Neural cell (in vitro differentiated cells): ENCODE results near the gene NRDC. TPM values are rescaled to one million over a fixed set of nuclear protein-coding genes. Genes with fewer than 3 reads are reported as not detected.

Source experiments
- H2AFZ ChIP-seq: fragments of 200-600, 300-800 bp; sonication (generic), shearing (Covaris generic); 2 replicates; pipeline ENCODE4 v1.6.0; 2014; ENCODE audit warnings: low read depth, mild to moderate bottlenecking, antibody characterized with exemption, low read length, moderate library complexity
- H3F3A ChIP-seq: fragments of 200-600 bp; shearing (Covaris generic); 2 replicates; pipeline ENCODE4 v1.6.1; 2016; ENCODE audit warnings: mild to moderate bottlenecking, moderate library complexity, mixed read lengths, antibody characterized with exemption, low read length; ENCODE audit not compliant: insufficient read depth, poor library complexity, severe bottlenecking
- H3K27ac ChIP-seq: fragments of 200-600, 300-800 bp; sonication (generic), shearing (Covaris generic); 2 replicates; pipeline ENCODE4 v1.5.1; 2014; ENCODE audit warnings: mild to moderate bottlenecking, low read length, moderate library complexity
- H3K27me3 ChIP-seq: fragments of 300-800, 200-600 bp; sonication (generic), shearing (Covaris generic); 2 replicates; pipeline ENCODE4 v1.6.0; 2014; ENCODE audit warnings: mild to moderate bottlenecking, low read depth, low read length, moderate library complexity; ENCODE audit not compliant: insufficient read depth
- H3K36me3 ChIP-seq: fragments of 300-800, 200-600 bp; sonication (generic), shearing (Covaris generic); 2 replicates; pipeline ENCODE4 v1.5.1; 2014; ENCODE audit warnings: mild to moderate bottlenecking, antibody characterized with exemption, low read length, moderate library complexity; ENCODE audit not compliant: insufficient read depth
- H3K4me2 ChIP-seq: fragments of 300-800, 200-600 bp; sonication (generic), shearing (Covaris generic); 2 replicates; pipeline ENCODE4 v1.6.0; 2014; ENCODE audit warnings: mild to moderate bottlenecking, low read length
- H3K4me3 ChIP-seq: fragments of 300-800, 200-600 bp; sonication (generic), shearing (Covaris generic); 2 replicates; pipeline ENCODE4 v1.5.1; 2014; ENCODE audit warnings: mild to moderate bottlenecking, low read length, moderate library complexity
- H3K79me2 ChIP-seq: fragments of 200-600 bp; shearing (Covaris generic); replicated peaks from 2 replicates; pipeline ENCODE4 v1.6.0; 2014; ENCODE audit warnings: mild to moderate bottlenecking, low read length, moderate library complexity; ENCODE audit not compliant: insufficient read depth
- H3K9ac ChIP-seq: fragments of 300-800, 200-600 bp; sonication (generic), shearing (Covaris generic); 2 replicates; pipeline ENCODE4 v1.6.1; 2016; ENCODE audit warnings: mild to moderate bottlenecking, low read length, mixed read lengths
- H3K9me2 ChIP-seq: fragments of 200-600 bp; shearing (Covaris generic); 2 replicates; pipeline ENCODE4 v1.6.1; 2016; ENCODE audit warnings: mild to moderate bottlenecking, low read length, mixed read lengths; ENCODE audit not compliant: insufficient read depth
- H3K9me3 ChIP-seq: fragments of 200-600, 300-800 bp; sonication (generic), shearing (Covaris generic); 2 replicates; pipeline ENCODE4 v1.6.1; 2016; ENCODE audit warnings: mild to moderate bottlenecking, mixed run types, low read length, moderate library complexity, mixed read lengths
- H4K20me1 ChIP-seq: fragments of 200-600 bp; shearing (Covaris generic); 2 replicates; pipeline ENCODE4 v1.6.1; 2016; ENCODE audit warnings: mild to moderate bottlenecking, mixed run types; ENCODE audit not compliant: insufficient read depth
- CTCF ChIP-seq: fragments of 450-650 bp; IDR thresholded peaks from 2 replicates; pipeline ENCODE4 v1.5.1; 2014; ENCODE audit warnings: antibody characterized with exemption, mild to moderate bottlenecking, moderate library complexity; ENCODE audit not compliant: poor library complexity, severe bottlenecking
- EP300 ChIP-seq: fragments of 450-650 bp; conservative IDR thresholded peaks from 2 replicates; pipeline ENCODE4 v1.6.1; 2014; ENCODE audit warnings: antibody characterized with exemption, mild to moderate bottlenecking, moderate library complexity; ENCODE audit not compliant: poor library complexity, severe bottlenecking
- EZH2 ChIP-seq: fragments of 200-600, 300-800 bp; shearing (Covaris generic), sonication (generic); IDR thresholded peaks from 2 replicates; pipeline ENCODE4 v1.6.1; 2014; ENCODE audit warnings: antibody characterized with exemption, low read length, borderline replicate concordance, mild to moderate bottlenecking; ENCODE audit not compliant: insufficient read depth, poor library complexity, severe bottlenecking
- MXI1 ChIP-seq: fragments of 450-650 bp; conservative IDR thresholded peaks from 2 replicates; pipeline ENCODE4 v1.6.1; 2014; ENCODE audit warnings: antibody characterized with exemption, mild to moderate bottlenecking; ENCODE audit not compliant: poor library complexity, severe bottlenecking
- POLR2AphosphoS5 ChIP-seq: IDR thresholded peaks from 2 replicates; pipeline ENCODE4 v1.6.1; 2012
- RAD21 ChIP-seq: fragments of 450-650 bp; conservative IDR thresholded peaks from 2 replicates; pipeline ENCODE4 v1.6.1; 2014; ENCODE audit warnings: antibody characterized with exemption, mild to moderate bottlenecking, moderate library complexity
- SMC3 ChIP-seq: fragments of 450-650 bp; conservative IDR thresholded peaks from 2 replicates; pipeline ENCODE4 v1.6.1; 2014; ENCODE audit warnings: antibody characterized with exemption, mild to moderate bottlenecking, moderate library complexity; ENCODE audit not compliant: poor library complexity
- TAF1 ChIP-seq: IDR thresholded peaks from 2 replicates; pipeline ENCODE4 v1.6.1; 2012; ENCODE audit warnings: low read depth
- polyA plus RNA-seq: library from polyadenylated mRNA; depleted of rRNA; stranded (reverse); fragments of >200 nt; gene quantifications from 2 replicates; pipeline ENCODE4 v1.2.3, GENCODE V29; 2014
- TF ChIP-seq, protein P1 (sequence below): IDR thresholded peaks from 2 replicates; pipeline ENCODE4 v1.6.1; 2012; ENCODE audit warnings: borderline replicate concordance

Gene NRDC
- polyA plus RNA-seq, 1 donor from 2014 or later = 114 TPM

DNA sequence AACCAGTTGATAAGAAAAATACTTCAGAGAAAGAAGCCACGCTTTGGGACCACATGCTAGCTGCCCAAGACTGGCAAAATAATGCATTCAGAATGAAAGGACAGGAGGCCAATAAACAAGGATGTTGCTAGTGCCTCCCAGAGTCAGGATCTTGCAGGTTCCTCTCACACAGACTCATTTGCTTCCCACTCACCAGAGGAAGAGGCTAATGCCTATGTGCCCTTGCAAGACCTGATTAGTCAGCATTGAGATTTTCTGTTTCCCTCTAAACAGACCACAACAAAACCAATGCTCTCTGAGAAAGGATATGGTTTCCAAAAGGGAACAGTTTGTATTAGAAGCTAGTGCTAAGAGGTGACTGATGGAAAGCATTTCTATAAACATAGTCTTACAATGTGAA lies 85.7 kb downstream of the NRDC start:
- Histone ChIP-seq H3K4me2 (no peak overlapping the region), H3K4me3 (no peak overlapping the region), H3K9ac (no peak overlapping the region), H3K9me2 (no peaks in the 10 kb centered on the region), H4K20me1 (no peaks in the 10 kb centered on the region), H3F3A (no peaks in the 10 kb centered on the region), H3K27me3 (no peaks in the 10 kb centered on the region), H3K27ac (no peak overlapping the region), H3K79me2 (no peaks in the 10 kb centered on the region), H2AFZ (no peak overlapping the region), H3K9me3 (no peaks in the 10 kb centered on the region), H3K36me3 (peaks cover 6% of the 10 kb centered on the region)
- TF ChIP-seq, protein P1, sequence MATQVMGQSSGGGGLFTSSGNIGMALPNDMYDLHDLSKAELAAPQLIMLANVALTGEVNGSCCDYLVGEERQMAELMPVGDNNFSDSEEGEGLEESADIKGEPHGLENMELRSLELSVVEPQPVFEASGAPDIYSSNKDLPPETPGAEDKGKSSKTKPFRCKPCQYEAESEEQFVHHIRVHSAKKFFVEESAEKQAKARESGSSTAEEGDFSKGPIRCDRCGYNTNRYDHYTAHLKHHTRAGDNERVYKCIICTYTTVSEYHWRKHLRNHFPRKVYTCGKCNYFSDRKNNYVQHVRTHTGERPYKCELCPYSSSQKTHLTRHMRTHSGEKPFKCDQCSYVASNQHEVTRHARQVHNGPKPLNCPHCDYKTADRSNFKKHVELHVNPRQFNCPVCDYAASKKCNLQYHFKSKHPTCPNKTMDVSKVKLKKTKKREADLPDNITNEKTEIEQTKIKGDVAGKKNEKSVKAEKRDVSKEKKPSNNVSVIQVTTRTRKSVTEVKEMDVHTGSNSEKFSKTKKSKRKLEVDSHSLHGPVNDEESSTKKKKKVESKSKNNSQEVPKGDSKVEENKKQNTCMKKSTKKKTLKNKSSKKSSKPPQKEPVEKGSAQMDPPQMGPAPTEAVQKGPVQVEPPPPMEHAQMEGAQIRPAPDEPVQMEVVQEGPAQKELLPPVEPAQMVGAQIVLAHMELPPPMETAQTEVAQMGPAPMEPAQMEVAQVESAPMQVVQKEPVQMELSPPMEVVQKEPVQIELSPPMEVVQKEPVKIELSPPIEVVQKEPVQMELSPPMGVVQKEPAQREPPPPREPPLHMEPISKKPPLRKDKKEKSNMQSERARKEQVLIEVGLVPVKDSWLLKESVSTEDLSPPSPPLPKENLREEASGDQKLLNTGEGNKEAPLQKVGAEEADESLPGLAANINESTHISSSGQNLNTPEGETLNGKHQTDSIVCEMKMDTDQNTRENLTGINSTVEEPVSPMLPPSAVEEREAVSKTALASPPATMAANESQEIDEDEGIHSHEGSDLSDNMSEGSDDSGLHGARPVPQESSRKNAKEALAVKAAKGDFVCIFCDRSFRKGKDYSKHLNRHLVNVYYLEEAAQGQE = no peak
- TF ChIP-seq SMC3 (no peak), MXI1 (no peak), EZH2 (no peak), EP300 (no peak), RAD21 (no peak), CTCF (no peak)

DNA sequence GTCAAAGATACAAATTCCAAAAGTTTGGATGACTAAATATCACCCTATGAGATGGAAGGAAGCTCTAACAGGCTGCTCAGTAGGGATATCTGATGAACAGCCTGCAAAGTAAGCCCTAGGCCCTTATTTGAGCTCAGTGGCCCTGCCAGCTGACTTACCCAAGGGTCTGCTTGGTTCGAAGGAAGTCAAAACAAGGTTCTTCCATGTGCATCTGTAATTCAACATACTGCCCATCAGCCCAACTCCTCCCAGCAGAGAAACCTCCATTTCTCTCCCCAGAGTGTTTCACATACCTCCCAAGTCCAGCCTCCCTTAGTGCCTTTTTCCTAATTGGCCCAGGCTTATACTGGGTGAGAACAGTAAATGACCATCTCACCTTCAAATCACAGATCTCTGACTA lies 86.6 kb downstream of the NRDC start:
- no peaks in the 10 kb centered on the region for H3F3A ChIP-seq
- no peak overlapping the region for H3K4me2 ChIP-seq
- H3K9me2 ChIP-seq = no peaks in the 10 kb centered on the region
- no peak overlapping the region for H3K27ac ChIP-seq
- H3K4me3 ChIP-seq = no peak overlapping the region
- H4K20me1 ChIP-seq = no peaks in the 10 kb centered on the region
- no peaks in the 10 kb centered on the region for H3K9me3 ChIP-seq
- no peak for TF ChIP-seq SMC3
- TF ChIP-seq RAD21 = no peak
- no peak for TF ChIP-seq MXI1
- no peak for TF ChIP-seq EZH2
- TF ChIP-seq, protein P1 = no peak
- no peak for TF ChIP-seq EP300
- no peak for TF ChIP-seq CTCF
- TF ChIP-seq TAF1 = no peak
- no peak for TF ChIP-seq POLR2AphosphoS5
- no peak overlapping the region for H2AFZ ChIP-seq
- H3K79me2 ChIP-seq = no peaks in the 10 kb centered on the region
- H3K9ac ChIP-seq = no peak overlapping the region
- peaks cover 6% of the 10 kb centered on the region for H3K36me3 ChIP-seq
- H3K27me3 ChIP-seq = no peaks in the 10 kb centered on the region
